HG03432 (cell line): ENCODE measurements around the gene RCVRN.

Source experiments
- ATAC-seq: cut with Tn5 transposase; IDR thresholded peaks from one replicate; pipeline ENCODE4 v1.9.1; 2021; ENCODE audit warnings: mild to moderate bottlenecking, moderate library complexity; ENCODE audit not compliant: unreplicated experiment

RCVRN gene

GRCh38 chr17:9905078-9905415 lies at the start of gene RCVRN:
Gene RCVRN, minus strand, starts transcription at chr17:9905271. Its CDS starts 91 bp downstream, at chr17:9905180.
- ATAC-seq, result no peak

DNA sequence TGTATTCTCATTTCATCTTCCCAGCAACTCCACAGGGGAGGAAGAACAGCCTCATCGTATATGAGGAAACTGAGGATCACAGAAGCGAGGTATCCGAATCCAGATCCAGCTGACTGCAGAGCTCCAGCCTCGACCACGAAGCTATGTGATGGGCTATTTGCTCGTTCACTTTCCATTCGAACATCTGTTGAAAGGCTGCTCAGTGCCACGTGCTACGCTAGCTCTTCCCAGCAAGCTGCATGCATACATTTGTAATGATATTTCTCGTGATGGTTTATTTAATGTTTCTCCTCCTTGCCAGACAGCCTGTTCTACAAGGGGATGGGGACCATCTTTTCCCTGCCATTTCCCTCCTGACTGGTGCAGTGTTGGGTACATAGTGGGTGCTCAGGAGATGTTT lies 48.4 kb upstream of the RCVRN start:
- ATAC-seq, result no peak

DNA sequence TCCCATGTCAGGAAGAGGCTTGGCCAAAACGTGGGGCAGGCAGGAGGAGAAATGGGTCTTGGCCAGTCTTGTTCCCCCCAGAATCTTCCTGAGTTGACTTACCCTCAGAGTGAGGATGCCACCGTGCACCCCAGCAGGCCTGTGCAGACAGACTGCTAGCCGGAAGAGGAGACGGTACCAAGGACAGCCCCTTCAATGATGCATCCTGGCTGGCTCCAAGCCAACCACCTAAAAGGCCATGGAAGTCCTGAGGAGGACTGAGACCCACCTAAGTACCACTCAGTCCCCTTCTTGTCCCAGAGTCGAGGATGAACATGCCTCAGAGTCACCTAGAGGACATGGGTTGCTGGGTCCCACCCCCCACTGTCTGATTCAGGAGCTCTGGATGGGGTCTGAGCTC lies 46.7 kb upstream of the RCVRN start:
- no peak for ATAC-seq

- ATAC-seq, result no peak
These were observed 43.9 kb upstream of the RCVRN start for GRCh38 chr17:9948928-9949327.

DNA sequence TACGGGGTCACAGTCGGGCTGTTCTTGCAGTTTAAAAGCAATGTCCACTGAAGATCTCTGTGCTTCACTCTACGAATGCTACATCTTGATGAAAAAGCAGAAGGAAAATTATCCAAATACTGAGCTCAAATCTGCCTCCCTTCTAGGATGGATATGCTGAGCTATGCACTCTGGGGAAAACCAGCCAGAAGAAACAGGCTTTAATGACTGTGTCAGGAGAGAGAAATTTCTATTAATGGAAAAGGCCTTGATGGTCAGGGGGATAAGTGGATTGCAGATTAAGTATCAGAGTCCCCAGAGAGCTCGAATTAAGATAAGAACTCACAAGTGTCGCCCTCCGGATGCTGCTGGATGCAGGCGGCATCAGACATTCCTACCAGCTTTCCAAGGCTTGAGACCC lies 39.6 kb upstream of the RCVRN start:
- no peak for ATAC-seq

GRCh38 chr17:9943343-9943742 lies 38.3 kb upstream of the RCVRN start:
- no peak for ATAC-seq

DNA sequence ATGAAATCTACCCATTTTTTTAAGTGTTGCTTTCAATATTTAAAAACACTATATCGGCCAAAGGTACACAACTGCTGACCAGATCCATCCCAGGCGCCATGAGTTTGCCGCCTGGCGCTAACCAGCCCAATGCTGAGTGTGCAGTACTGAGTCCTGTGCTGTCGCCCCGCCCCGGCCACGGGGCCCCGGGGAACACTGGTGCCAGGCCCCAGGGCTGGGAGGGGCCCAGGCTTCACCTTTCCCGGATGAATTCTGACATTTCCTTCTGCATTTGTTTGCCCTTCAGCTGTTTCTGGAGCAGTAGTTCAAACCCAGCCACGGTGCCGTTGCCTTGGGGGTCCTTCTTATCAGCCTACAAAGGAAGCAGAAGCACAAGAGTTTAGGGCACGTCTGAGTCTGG lies 37.8 kb upstream of the RCVRN start:
- no peak for ATAC-seq

DNA sequence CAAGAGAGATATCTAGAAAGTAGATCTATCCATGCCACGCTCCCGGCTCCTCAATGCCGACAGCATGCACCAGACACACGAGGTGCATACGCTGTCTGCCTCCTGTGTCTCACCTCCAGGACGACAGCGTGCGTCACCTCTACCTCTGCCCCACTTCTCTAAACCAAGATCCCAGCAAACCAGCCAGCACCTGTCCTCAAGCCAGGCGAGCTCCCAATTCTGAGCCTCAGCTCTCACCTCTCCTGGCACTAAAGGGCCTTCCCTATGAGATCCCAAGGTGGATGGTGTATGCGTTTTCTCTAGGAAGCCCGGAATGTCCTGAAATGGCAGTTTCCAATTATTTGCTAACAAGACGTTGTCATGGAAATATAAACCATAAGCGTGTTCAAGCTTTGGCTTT lies 36.2 kb upstream of the RCVRN start:
- no peak for ATAC-seq

DNA sequence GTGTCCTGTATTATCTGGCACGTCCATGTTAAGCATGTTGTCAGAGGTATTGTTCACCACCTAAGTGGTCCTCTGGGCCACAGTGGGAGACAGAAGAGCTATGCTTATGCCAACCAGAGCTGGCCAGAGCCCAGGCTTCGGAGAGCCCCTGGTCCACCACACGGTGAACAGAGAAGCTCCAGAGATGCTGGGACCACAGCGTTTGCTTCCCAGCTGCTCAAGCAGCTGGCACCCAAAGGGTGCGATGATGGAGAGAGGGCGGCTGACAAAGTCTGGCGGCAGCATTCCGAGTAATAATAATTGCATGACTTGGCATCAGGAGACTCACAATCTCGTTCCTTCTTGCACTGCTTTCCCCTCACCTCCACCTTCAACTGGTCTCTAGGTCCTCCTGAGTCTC lies 35.8 kb upstream of the RCVRN start:
- ATAC-seq, result no peak

- ATAC-seq, result no peak
These were observed 33.7 kb upstream of the RCVRN start for GRCh38 chr17:9938764-9939163.

DNA sequence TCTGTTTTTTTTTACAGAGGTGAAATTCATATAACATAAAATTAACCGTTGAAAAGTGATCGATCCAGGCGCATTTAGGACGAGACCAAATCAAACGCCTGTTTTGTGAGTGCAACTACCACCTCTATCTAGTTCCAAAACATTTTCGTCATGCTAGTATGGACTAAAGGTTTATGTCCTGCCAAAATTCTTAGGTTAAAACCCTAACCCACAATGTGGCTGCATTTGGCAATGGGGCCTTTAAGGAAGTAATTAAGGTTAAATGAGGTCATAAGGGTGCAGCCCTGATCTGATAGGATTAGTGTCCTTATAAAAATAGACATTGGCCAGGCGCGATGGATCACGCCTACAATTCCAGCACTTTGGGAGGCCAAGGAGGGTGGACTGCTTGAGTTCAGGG lies 32.8 kb upstream of the RCVRN start:
- ATAC-seq, result no peak

GRCh38 chr17:9937241-9937761 lies 32.2 kb upstream of the RCVRN start:
- ATAC-seq, result no peak

- ATAC-seq, result no peak
These were observed 31.0 kb upstream of the RCVRN start for GRCh38 chr17:9936095-9936494.

- no peak for ATAC-seq
These were observed 30.3 kb upstream of the RCVRN start for GRCh38 chr17:9935408-9935807.

- ATAC-seq, result no peak
These were observed 29.3 kb upstream of the RCVRN start for GRCh38 chr17:9934331-9934730.

GRCh38 chr17:9932491-9932890 lies 27.4 kb upstream of the RCVRN start:
- ATAC-seq, result no peak

DNA sequence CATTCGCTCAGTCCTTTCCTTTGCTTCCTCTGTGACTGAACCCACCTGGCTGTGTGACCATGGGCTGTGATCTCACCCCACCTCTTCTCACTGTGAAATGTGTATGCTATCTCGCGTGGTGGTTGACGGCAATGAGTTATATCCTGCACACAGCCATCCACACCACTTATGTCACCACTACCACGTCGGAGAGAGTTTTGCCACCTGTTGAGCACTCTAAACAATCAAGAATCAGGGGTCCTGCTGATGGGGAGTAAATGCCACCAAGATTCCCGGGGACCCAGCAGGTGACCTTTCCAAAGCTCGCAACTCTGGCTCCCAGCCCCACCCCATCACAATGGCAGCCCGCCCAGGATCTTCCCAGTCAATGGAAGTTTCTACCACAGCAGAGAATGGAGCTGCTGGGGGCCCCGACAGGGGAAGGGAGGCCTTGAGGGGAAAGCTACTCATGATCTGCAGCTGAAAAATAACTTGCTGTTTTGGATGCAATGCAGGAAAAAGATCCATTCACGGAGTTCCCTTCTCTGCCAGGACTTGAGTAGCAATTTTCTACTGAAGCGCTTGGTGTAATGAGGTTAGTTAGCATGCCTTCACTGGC lies 26.2 kb upstream of the RCVRN start:
- ATAC-seq, result no peak

GRCh38 chr17:9929871-9930270 lies 24.8 kb upstream of the RCVRN start:
- no peak for ATAC-seq

- ATAC-seq, result no peak
These were observed 23.7 kb upstream of the RCVRN start for GRCh38 chr17:9928601-9929333.

- no peak for ATAC-seq
These were observed 21.2 kb upstream of the RCVRN start for GRCh38 chr17:9926150-9926804.

DNA sequence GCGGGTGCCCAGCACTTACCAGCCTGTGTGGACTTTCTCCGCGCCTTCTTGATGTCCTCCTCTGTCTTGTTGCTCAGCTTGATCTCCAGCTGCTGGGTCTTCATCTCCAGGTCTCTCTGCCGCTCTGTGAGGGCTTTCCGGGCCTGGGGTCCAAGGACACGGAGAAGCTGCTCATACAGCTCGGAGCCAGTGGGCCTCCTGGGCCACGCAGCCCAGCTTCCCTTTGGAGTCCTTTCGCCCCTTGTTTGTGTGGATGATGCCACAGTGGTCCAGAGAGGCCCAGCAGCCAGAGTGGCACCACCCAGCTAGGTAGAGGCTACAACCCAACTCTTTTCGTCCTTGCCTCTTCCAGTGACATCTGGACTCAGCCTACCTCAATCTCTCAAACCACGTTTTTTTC lies 20.4 kb upstream of the RCVRN start:
- no peak for ATAC-seq

DNA sequence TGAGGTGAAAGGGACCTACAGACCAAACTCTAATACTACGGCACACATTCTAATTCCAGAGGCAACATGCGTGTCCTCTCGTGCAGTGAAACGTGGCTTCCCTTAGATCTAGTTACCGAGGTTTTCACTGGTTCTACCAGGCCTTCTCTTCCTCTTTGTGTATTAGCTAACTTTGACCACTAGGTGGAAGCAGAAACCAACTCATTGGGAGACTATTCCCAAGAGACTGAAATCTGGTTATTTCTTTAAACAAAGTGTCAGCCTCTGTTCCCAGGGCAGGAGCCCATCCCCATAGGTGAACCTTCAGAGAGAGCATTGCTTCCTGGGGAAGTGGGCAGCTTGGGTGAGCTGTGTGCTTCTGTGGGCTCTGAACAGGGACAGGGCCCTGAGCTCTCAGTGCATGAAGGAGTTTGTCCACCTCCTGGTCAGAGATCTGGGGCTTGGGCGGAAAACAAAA lies 19.7 kb upstream of the RCVRN start:
- ATAC-seq, result no peak
